H1 (cell line): ENCODE results near the gene MITF. TPM values are rescaled to one million over a fixed set of nuclear protein-coding genes. Genes with fewer than 3 reads are reported as not detected.

Source experiments
- GTF2F1 ChIP-seq: IDR thresholded peaks from 2 replicates; pipeline ENCODE4 v1.6.1; 2012; ENCODE audit warnings: low read depth, low read length, improper control_type of control experiment, borderline replicate concordance
- RXRA ChIP-seq: IDR thresholded peaks from 2 replicates; pipeline ENCODE4 v1.6.1; 2011; ENCODE audit warnings: low read depth, mild to moderate bottlenecking, low read length, moderate library complexity; ENCODE audit not compliant: insufficient read depth
- TCF12 ChIP-seq: IDR thresholded peaks from 2 replicates; pipeline ENCODE4 v1.6.1; 2011; ENCODE audit warnings: low read depth, mild to moderate bottlenecking, low read length
- TEAD4 ChIP-seq: IDR thresholded peaks from 2 replicates; pipeline ENCODE4 v1.6.1; 2012; ENCODE audit warnings: low read depth, low read length, inconsistent platforms, mixed read lengths
- polyA plus RNA-seq, 7 experiments: library from polyadenylated mRNA; depleted of rRNA in 3 of 7; stranded (reverse) in 5 of 7; unstranded in 2 of 7; fragments of >200 nt in 5 of 7; fragments of 200-250 nt in 2 of 7; gene quantifications; 1 replicate in 5 of 7; 2 replicates in 1 of 7; 4 replicates in 1 of 7; pipeline versions ENCODE4 v1.2.1 to v1.2.3, GENCODE V29; 2011 to 2013; ENCODE audit warnings: missing spikeins in 2 of 7, mixed read lengths in 2 of 7
- total RNA-seq: library from RNA; stranded (reverse); fragmentation: NEBNext Ultra II Directional; extraction: Animal tissue kit (Norgen Biotek cat#: 25700); gene quantifications from 2 replicates; pipeline ENCODE4 v1.2.1, GENCODE V29; 2021

MITF gene
- total and polyA plus RNA-seq, 2 of the 8 experiments (the other 6 are each of a cell fraction or from before 2014, with no cell fraction given): 0.53 to 1.4 TPM

- TF ChIP-seq RXRA: no peak
- TF ChIP-seq GTF2F1: no peak
- TF ChIP-seq TEAD4: no peak
- TF ChIP-seq TCF12: no peak
- TF ChIP-seq, all 59 proteins: peak for 0
These were observed 261.4 kb downstream of the MITF start (continued) for GRCh38 chr3:70000563-70001081.
